PC-3 (cell line): ENCODE measurements around the gene ZHX3. TPM values are rescaled to one million over a fixed set of nuclear protein-coding genes. Genes with fewer than 3 reads are reported as not detected.

Experiments used
- ATAC-seq: fragments of 200-7000 bp; cut with Tn5 transposase; 2 replicates; pipeline ENCODE4 v1.9.1; 2020; ENCODE audit warnings: mild to moderate bottlenecking, moderate library complexity
- BruUV-seq: library from RNA; stranded (reverse); fragments of 400-500 nt; replicated peaks from 2 replicates; lab custom pipeline; 2021; lab: Mats Ljungman, UMichigan
- CTCF ChIA-PET: fragments of 300-600 bp; sonication (Branson Sonifier 250); formaldehyde crosslinking; loops from one replicate; lab custom pipeline; 2022; ENCODE audit warnings: antibody characterized with exemption; lab: Charles Lee
- POLR2A ChIA-PET: fragments of 300-600 bp; sonication (Branson Sonifier 250); formaldehyde crosslinking; loops from one replicate; lab custom pipeline; 2022; ENCODE audit warnings: antibody characterized with exemption; ENCODE audit not compliant: unreplicated experiment; lab: Charles Lee
- DNase-seq: peaks from one replicate; pipeline ENCODE4 v3.0.0-alpha.2; 2015
- H2AFZ ChIP-seq: fragments of 300-600 bp; sonication (generic); 2 replicates; pipeline ENCODE4 v1.6.0; 2016; ENCODE audit warnings: antibody characterized with exemption, low read length
- H3F3A ChIP-seq: fragments of 300-600 bp; sonication (generic); one replicate; pipeline ENCODE4 v1.6.0; 2017; ENCODE audit warnings: antibody characterized with exemption, low read length, control low read depth, mild to moderate bottlenecking; ENCODE audit not compliant: unreplicated experiment
- H3K27ac ChIP-seq: fragments of 300-600 bp; sonication (generic); 2 replicates; pipeline ENCODE4 v1.5.1; 2016; ENCODE audit warnings: mild to moderate bottlenecking, low read length
- H3K27me3 ChIP-seq: fragments of 300-600 bp; sonication (generic); 2 replicates; pipeline ENCODE4 v1.6.1; 2016; ENCODE audit warnings: low read length, mixed read lengths
- H3K36me3 ChIP-seq: fragments of 300-600 bp; sonication (generic); 2 replicates; pipeline ENCODE4 v1.6.1; 2016; ENCODE audit warnings: low read depth, mixed run types, low read length, mixed read lengths
- H3K4me1 ChIP-seq: fragments of 300-600 bp; sonication (generic); 2 replicates; pipeline ENCODE4 v1.5.1; 2016; ENCODE audit warnings: low read length; ENCODE audit not compliant: insufficient read depth
- H3K4me2 ChIP-seq: fragments of 300-600 bp; sonication (generic); 2 replicates; pipeline ENCODE4 v1.6.0; 2016; ENCODE audit warnings: low read length
- H3K4me3 ChIP-seq: fragments of 300-600 bp; sonication (generic); 2 replicates; pipeline ENCODE4 v1.5.1; 2016; ENCODE audit warnings: mild to moderate bottlenecking, low read length, mixed read lengths
- H3K79me2 ChIP-seq: fragments of 300-600 bp; sonication (generic); 2 replicates; pipeline ENCODE4 v1.6.1; 2017; ENCODE audit warnings: low read length, mixed read lengths
- H3K9ac ChIP-seq: fragments of 300-600 bp; sonication (generic); 2 replicates; pipeline ENCODE4 v1.6.0; 2016; ENCODE audit warnings: mild to moderate bottlenecking, low read length
- H3K9me2 ChIP-seq: fragments of 300-600 bp; sonication (generic); replicated peaks from 2 replicates; pipeline ENCODE4 v1.6.1; 2016; ENCODE audit warnings: mixed run types, low read length, mixed read lengths
- H3K9me3 ChIP-seq: fragments of 300-600 bp; sonication (generic); 2 replicates; pipeline ENCODE4 v1.6.1; 2016; ENCODE audit warnings: low read length, mixed read lengths
- H4K20me1 ChIP-seq: fragments of 300-600 bp; sonication (generic); 2 replicates; pipeline ENCODE4 v1.6.1; 2016; ENCODE audit warnings: low read length, mixed read lengths
- EZH2 ChIP-seq: fragments of 300-600 bp; sonication (generic); IDR thresholded peaks from one replicate; pipeline ENCODE4 v1.6.1; 2017; ENCODE audit warnings: antibody characterized with exemption, mild to moderate bottlenecking, low read length; ENCODE audit not compliant: unreplicated experiment
- EZH2phosphoT487 ChIP-seq: fragments of 300-600 bp; sonication (generic); IDR thresholded peaks from 2 replicates; pipeline ENCODE4 v1.6.1; 2018; ENCODE audit warnings: mild to moderate bottlenecking, antibody characterized with exemption, low read length, borderline replicate concordance
- intact Hi-C: fragments of 100-400 bp; cut with micrococcal nuclease; formaldehyde crosslinking; loops from 2 replicates; pipeline ENCODE4 v1.9.0; 2023
- total RNA-seq: library from RNA; depleted of rRNA; stranded (reverse); fragments of >200 nt; gene quantifications from 2 replicates; pipeline ENCODE4 v1.2.3, GENCODE V29; 2014
- TF ChIP-seq, protein P1 (sequence below): fragments of 300-600 bp; sonication (generic); conservative IDR thresholded peaks from 2 replicates; pipeline ENCODE4 v1.5.1; 2017; ENCODE audit warnings: antibody characterized with exemption, low read depth, mild to moderate bottlenecking, low read length

ZHX3 gene
- total RNA-seq, 1 experiment from 2014 or later = 14.0 TPM

GRCh38 chr20:41347523-41348429 lies 30.2 kb upstream of the ZHX3 start:
- Histone ChIP-seq H3K4me2 (no peak overlapping the region), H3F3A (no peaks in the 10 kb centered on the region), H3K9me3 (no peaks in the 10 kb centered on the region), H3K27ac (no peak overlapping the region), H3K36me3 (peaks cover 9% of the 10 kb centered on the region; the same call in 1 of the 2 replicates), H2AFZ (no peak overlapping the region), H3K79me2 (peaks cover 14% of the 10 kb centered on the region), H3K9ac (no peak overlapping the region), H3K9me2 (no peaks in the 10 kb centered on the region), H4K20me1 (no peaks in the 10 kb centered on the region), H3K4me3 (no peak overlapping the region), H3K27me3 (no peaks in the 10 kb centered on the region), H3K4me1 (no peaks in the 10 kb centered on the region)
- CTCF ChIA-PET = interaction anchor here (0.6 kb wide), 1 partner anchor 715 kb away, joined by 7 read pairs; no protein-coding TSS in a partner anchor
- intact Hi-C loops = no loop called here
- ATAC-seq = no peak
- BruUV-seq = no TSS peak
- no peak for TF ChIP-seq EZH2phosphoT487
- TF ChIP-seq, protein P1, sequence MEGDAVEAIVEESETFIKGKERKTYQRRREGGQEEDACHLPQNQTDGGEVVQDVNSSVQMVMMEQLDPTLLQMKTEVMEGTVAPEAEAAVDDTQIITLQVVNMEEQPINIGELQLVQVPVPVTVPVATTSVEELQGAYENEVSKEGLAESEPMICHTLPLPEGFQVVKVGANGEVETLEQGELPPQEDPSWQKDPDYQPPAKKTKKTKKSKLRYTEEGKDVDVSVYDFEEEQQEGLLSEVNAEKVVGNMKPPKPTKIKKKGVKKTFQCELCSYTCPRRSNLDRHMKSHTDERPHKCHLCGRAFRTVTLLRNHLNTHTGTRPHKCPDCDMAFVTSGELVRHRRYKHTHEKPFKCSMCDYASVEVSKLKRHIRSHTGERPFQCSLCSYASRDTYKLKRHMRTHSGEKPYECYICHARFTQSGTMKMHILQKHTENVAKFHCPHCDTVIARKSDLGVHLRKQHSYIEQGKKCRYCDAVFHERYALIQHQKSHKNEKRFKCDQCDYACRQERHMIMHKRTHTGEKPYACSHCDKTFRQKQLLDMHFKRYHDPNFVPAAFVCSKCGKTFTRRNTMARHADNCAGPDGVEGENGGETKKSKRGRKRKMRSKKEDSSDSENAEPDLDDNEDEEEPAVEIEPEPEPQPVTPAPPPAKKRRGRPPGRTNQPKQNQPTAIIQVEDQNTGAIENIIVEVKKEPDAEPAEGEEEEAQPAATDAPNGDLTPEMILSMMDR = no peak
- no peak for TF ChIP-seq EZH2
- POLR2A ChIA-PET = no interaction called here
- no peak for DNase-seq

DNA sequence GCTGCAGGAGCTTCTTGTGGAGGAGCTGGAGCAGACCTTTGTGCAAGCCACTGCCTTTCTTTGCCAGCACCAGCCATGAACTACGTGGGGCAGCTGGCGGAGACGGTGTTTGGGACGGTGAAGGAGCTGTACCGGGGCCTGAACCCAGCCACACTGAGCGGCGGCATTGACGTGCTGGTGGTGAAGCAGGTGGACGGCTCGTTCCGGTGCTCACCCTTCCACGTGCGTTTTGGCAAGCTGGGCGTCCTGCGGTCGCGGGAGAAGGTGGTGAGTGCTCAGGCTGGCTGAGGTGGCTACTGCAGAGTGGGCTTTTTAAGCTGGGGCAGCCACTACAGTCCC lies 28.2 kb upstream of the ZHX3 start:
- no peaks in the 10 kb centered on the region for H3F3A ChIP-seq
- no peak overlapping the region for H2AFZ ChIP-seq
- no peak overlapping the region for H3K27ac ChIP-seq
- no peaks in the 10 kb centered on the region for H4K20me1 ChIP-seq
- intact Hi-C loops = no loop called here
- ATAC-seq = no peak
- H3K4me3 ChIP-seq = no peak overlapping the region
- POLR2A ChIA-PET = no interaction called here
- TF ChIP-seq, protein P1 = no peak
- TF ChIP-seq EZH2 (no peak), EZH2phosphoT487 (no peak)
- H3K9ac ChIP-seq = no peak overlapping the region
- no peaks in the 10 kb centered on the region for H3K9me2 ChIP-seq
- no peak for DNase-seq
- BruUV-seq = no TSS peak
- no peak overlapping the region for H3K4me2 ChIP-seq
- peaks cover 6% of the 10 kb centered on the region; the same call in 1 of the 2 replicates for H3K36me3 ChIP-seq
- CTCF ChIA-PET = no interaction called here
- H3K79me2 ChIP-seq = peaks cover 33% of the 10 kb centered on the region
- H3K27me3 ChIP-seq = no peaks in the 10 kb centered on the region
- peaks cover 7% of the 10 kb centered on the region for H3K4me1 ChIP-seq
- no peaks in the 10 kb centered on the region for H3K9me3 ChIP-seq
